ENCODE results near the gene SNX19.

DNA sequence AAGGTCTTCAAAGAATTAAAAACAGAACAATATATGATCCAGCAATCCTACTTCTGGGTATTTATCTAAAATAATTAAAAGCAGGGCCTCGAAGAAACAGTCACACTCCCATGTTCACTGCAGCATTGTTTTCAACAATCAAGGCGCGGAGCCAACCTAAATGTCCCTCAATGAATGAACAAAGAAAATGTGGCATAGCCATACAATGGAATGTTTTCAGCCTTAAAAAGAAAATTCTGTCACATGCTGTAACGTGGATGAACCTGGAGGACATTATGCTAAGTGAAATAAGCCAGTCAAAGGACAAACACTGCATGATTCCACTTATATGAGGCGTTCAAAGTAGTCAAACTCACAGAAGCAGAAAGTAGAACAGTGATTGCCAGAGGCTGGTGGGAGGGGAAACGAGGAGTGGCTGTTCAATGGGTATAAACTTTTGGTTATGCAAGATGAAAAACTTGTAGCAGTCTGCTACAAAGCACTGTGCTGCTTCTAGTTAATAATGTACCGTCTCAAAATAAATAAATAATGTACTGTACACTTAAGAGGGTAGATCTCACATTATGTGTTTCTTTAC, 41.2 kb downstream of the SNX19 start:
- TF ChIP-seq, protein P1, sequence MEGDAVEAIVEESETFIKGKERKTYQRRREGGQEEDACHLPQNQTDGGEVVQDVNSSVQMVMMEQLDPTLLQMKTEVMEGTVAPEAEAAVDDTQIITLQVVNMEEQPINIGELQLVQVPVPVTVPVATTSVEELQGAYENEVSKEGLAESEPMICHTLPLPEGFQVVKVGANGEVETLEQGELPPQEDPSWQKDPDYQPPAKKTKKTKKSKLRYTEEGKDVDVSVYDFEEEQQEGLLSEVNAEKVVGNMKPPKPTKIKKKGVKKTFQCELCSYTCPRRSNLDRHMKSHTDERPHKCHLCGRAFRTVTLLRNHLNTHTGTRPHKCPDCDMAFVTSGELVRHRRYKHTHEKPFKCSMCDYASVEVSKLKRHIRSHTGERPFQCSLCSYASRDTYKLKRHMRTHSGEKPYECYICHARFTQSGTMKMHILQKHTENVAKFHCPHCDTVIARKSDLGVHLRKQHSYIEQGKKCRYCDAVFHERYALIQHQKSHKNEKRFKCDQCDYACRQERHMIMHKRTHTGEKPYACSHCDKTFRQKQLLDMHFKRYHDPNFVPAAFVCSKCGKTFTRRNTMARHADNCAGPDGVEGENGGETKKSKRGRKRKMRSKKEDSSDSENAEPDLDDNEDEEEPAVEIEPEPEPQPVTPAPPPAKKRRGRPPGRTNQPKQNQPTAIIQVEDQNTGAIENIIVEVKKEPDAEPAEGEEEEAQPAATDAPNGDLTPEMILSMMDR (IDR thresholded peaks at IDR 0.05; ENCODE audit: insufficient read depth, low read length, poor library complexity, severe bottlenecking): no peak
- no peak for TF ChIP-seq EZH2phosphoT487 (conservative IDR thresholded peaks at IDR 0.05; ENCODE audit: low read length)
